Stimulated activated CD4-positive, alpha-beta T cell treated with anti-CD3 and anti-CD28 coated beads, Interleukin-2, amount 100 ng/mL, for 48 hours (primary cell): ENCODE measurements around the gene B3GALT5.
"Not testable (repeated sequence)": the region's sequence is repeated elsewhere in the genome, so short reads cannot be mapped to it uniquely, and the experiment has no call there.

Experiments
- DNase-seq, 2 donors: peaks; one replicate each; pipeline ENCODE4 v3.0.0-alpha.2; 2020

B3GALT5 gene

GRCh38 chr21:39612233-39613040 is at the start of gene B3GALT5:
TSS of gene B3GALT5 (plus strand) at chr21:39612940. CDS start at chr21:39660560, 47,620 bp downstream.
- no peak for DNase-seq

- DNase-seq, result no peak
Measured at GRCh38 chr21:39564200-39564599, 48.5 kb upstream of the B3GALT5 start.

GRCh38 chr21:39567180-39567972 is 45.4 kb upstream of the B3GALT5 start:
- DNase-seq, result no peak

- no peak for DNase-seq
Measured at GRCh38 chr21:39568361-39568760, 44.4 kb upstream of the B3GALT5 start.

GRCh38 chr21:39575775-39576174 is 37.0 kb upstream of the B3GALT5 start:
- DNase-seq, result no peak

GRCh38 chr21:39576518-39577128 is 36.1 kb upstream of the B3GALT5 start:
- DNase-seq, result no peak

GRCh38 chr21:39579734-39580332 is 32.9 kb upstream of the B3GALT5 start:
- no peak for DNase-seq

GRCh38 chr21:39580744-39581143 is 32.0 kb upstream of the B3GALT5 start:
- no peak for DNase-seq

GRCh38 chr21:39581414-39581813 is 31.3 kb upstream of the B3GALT5 start:
- no peak for DNase-seq

- DNase-seq, result no peak
Measured at GRCh38 chr21:39582749-39583148, 30.0 kb upstream of the B3GALT5 start.

- DNase-seq, result not testable (repeated sequence)
Measured at GRCh38 chr21:39583586-39583985, 29.2 kb upstream of the B3GALT5 start.

- no peak for DNase-seq
Measured at GRCh38 chr21:39587376-39587775, 25.4 kb upstream of the B3GALT5 start.

- DNase-seq, result no peak
Measured at GRCh38 chr21:39588884-39589283, 23.9 kb upstream of the B3GALT5 start.

GRCh38 chr21:39593522-39593921 is 19.2 kb upstream of the B3GALT5 start:
- DNase-seq, result no peak

- DNase-seq, result no peak
Measured at GRCh38 chr21:39595465-39595864, 17.3 kb upstream of the B3GALT5 start.

GRCh38 chr21:39597595-39597994 is 15.1 kb upstream of the B3GALT5 start:
- no peak for DNase-seq

GRCh38 chr21:39599191-39599970 is 13.4 kb upstream of the B3GALT5 start:
- no peak for DNase-seq

GRCh38 chr21:39601187-39601928 is 11.4 kb upstream of the B3GALT5 start:
- no peak for DNase-seq

GRCh38 chr21:39602076-39602689 is 10.6 kb upstream of the B3GALT5 start:
- no peak for DNase-seq

- DNase-seq, result no peak
Measured at GRCh38 chr21:39602793-39603192, 9.9 kb upstream of the B3GALT5 start.

GRCh38 chr21:39604951-39605350 is 7.8 kb upstream of the B3GALT5 start:
- no peak for DNase-seq
